T47D (cell line): Measurements from ENCODE around the gene DNLZ.

Experiments used
- DNase-seq, 2 experiments: peaks; one replicate each; pipeline versions ENCODE4 v3.0.0 to v3.0.0-alpha.2; 2011 to 2012; ENCODE audit warnings: low read depth in 1 of 2, low spot score in 1 of 2
- JUND ChIP-seq: IDR thresholded peaks from 2 replicates; pipeline ENCODE4 v1.6.1; 2012; ENCODE audit warnings: low read depth
- in situ Hi-C: cut with HindIII; loops from 2 replicates; pipeline ENCODE4 v1.10.0; 2016; ENCODE audit warnings: low sequenced_read_pairs, low pct_unique_long_range_greater_than_20kb

DNLZ gene

GRCh38 chr9:136331556-136332481, 31.7 kb downstream of the DNLZ start:
- no peak for DNase-seq
- in situ Hi-C loops = no loop called here
- no peak for TF ChIP-seq JUND

DNA sequence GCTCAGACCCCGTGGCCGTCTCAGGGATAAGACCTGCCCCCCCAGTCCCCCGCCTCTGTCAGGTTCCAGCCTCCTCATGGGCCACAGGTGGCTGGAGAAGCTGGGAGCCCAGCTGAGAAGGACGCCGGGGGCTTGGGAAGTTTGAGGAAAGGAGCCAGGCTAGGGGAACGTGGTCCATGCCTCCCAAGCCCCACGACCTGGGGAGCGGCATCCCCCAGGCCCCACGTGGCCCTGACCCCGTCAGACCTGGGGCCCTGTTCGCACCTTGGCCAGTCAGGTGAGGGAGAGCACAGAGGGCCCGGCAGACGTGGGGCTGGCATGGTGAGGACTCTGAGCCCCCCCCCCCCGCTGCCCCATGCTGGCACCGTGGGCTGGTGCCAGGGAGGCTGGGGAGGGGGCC, 32.5 kb downstream of the DNLZ start:
- in situ Hi-C loops = no loop called here
- TF ChIP-seq JUND = no peak
- DNase-seq = no peak

DNA sequence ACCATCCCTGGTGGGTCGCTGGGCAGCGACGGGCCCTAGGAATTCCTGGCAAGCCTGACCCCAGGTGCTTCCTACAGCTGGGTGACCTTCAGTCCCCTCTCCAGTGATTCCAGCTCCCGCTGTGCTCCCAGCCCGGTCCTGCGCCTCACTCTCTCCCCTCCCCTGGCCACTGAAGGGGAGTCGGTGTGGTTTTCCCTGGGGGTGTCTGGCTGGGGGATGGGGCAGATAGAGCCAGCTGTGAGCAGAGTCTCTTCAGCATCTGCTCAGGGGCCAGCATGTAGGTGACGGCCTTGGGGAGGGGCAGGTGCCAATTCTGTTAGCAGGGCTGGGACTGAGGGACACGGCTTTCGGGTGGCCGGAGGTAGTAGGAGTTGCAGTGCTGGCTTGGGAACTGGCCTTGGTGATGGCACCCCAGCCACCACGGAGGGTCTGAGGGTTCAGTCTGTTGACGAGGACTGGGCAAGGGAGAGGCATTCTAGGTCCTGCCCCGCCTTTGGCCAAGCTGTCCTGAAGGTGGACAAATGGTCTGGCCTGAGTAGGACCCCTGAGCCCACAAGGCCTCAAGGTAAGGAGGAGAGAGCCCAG, 33.0 kb downstream of the DNLZ start:
- TF ChIP-seq JUND = no peak
- DNase-seq = no peak
- in situ Hi-C loops = no loop called here

GRCh38 chr9:136329636-136330405, 33.7 kb downstream of the DNLZ start:
- no peak for DNase-seq
- in situ Hi-C loops = no loop called here
- TF ChIP-seq JUND = no peak

- no peak for DNase-seq
- TF ChIP-seq JUND = no peak
- in situ Hi-C loops = no loop called here
Observed at GRCh38 chr9:136329211-136329627, 34.3 kb downstream of the DNLZ start.

GRCh38 chr9:136328622-136329041, 34.9 kb downstream of the DNLZ start:
- no peak for TF ChIP-seq JUND
- DNase-seq = no peak
- in situ Hi-C loops = no loop called here

GRCh38 chr9:136328011-136328621, 35.4 kb downstream of the DNLZ start:
- no peak for TF ChIP-seq JUND
- in situ Hi-C loops = no loop called here
- DNase-seq = peak; percentile 61 to 70

- in situ Hi-C loops = no loop called here
- peak; percentile 64 to 84 for DNase-seq
- TF ChIP-seq JUND = no peak
Observed at GRCh38 chr9:136327304-136327974, 36.1 kb downstream of the DNLZ start, which contains the start of gene GPSM1. Gene GPSM1 (plus strand): TSS chr9:136327539. CDS start chr9:136327696, 157 bp downstream.

DNA sequence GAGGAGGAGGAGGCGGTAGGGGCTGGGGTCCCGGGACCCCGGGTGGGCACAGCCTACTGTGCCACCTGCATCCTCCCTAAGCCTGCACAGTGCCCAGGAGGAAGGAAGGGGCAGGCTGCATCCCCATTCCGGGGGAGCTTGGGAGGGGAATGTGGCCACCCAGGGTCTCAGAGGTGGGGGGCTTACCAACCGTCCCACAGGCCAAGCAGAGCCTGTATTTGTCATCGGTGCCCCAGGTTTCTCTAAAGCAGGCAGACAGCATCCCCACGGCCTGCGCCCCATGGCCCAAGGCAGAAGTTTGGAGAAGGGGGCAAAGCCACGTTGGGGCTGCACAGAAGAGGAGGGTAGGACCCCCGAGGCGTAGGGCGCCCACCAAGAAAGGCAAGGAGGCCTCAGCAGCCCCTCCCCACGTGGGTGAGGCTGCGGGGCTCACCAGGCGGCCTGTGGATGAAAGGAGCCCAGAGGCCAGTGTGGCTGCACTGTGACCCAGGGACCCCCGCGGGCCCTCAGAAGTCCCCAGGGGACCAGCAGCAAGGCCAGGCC, 36.7 kb downstream of the DNLZ start:
- DNase-seq = no peak
- in situ Hi-C loops = no loop called here
- no peak for TF ChIP-seq JUND

DNA sequence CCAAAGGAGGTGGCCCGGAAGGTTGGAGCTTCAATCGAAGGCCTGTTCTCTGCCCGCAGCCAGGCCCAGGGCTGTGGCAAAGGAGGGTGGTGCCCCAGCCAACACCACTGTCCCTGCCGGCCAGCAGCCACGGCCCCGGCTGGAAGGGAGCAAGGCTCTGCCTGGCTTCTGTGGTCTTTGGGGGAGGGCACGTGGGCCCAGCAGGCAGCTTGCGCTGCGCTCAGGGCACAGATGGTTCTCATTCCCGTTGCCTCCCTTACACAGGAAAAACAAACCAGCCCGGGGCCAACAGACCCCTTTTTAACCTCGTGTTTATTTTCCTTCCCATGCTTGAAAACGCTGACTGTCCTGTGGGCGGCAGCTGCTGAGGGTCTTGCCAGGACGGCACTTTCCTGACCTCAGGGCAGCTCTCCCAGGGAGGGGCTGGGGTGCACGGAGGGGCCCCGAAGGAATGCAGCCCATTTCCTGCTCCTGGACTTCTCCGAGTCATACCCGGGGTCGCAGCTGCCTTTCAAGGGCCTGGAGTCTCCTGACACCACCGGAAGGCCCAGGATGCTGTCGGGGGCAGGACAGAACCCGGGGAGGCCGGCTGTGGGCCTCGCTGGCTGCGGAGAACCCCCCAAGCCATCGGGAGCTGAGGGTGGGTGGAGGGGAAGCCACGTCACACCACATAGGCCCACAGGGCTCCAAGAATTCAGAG, 37.3 kb downstream of the DNLZ start:
- in situ Hi-C loops = no loop called here
- DNase-seq = no peak
- no peak for TF ChIP-seq JUND

DNA sequence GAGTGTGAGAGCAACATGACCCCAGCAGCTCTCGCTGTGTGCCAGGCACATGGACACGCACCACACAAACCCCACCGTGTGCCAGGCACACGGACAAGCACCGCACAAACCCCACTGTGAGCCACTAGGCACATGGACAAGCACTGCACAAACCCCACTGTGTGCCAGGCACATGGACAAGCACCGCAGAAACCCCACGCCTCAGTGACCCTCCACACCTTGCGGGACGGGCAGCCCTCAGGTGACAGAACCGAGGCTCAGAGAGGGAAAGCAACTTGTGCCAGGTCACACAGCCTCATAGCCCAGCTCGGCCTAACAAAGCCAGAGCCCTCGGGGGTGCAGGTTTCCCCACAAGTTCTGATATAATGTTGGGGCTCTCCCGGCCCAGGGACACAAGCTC, 38.2 kb downstream of the DNLZ start:
- TF ChIP-seq JUND = no peak
- in situ Hi-C loops = no loop called here
- no peak for DNase-seq
